Umbilical cord (tissue), 1 donor: ENCODE results near the gene DLD. TPM values are rescaled to one million over a fixed set of nuclear protein-coding genes. Genes with fewer than 3 reads are reported as not detected.

Experiments used
- total RNA-seq: library from RNA; depleted of rRNA; stranded (reverse); fragments of >200 nt; gene quantifications from one replicate; pipeline ENCODE4 v1.2.3, GENCODE V29; 2014; ENCODE audit warnings: low replicate concordance; ENCODE audit not compliant: insufficient read depth

Gene DLD
- total RNA-seq, 1 donor from 2014 or later = 69.1 TPM

Other genes starting within 250 kb of the DLD start
- gene SLC26A4, start 230.4 kb upstream of the DLD start, total RNA-seq = 0.24 TPM
- 20.0 TPM for gene CBLL1, start 147.0 kb upstream of the DLD start, total RNA-seq
- 6.3 TPM for gene SLC26A3, start 88.0 kb upstream of the DLD start, total RNA-seq
- 491 TPM for gene LAMB1, start 112.0 kb downstream of the DLD start, total RNA-seq
- gene LAMB4, start 239.2 kb downstream of the DLD start, total RNA-seq = 0.96 TPM